Hematopoietic multipotent progenitor cell treated with erythropoietin and hydrocortisone succinate and interleukin-3 and kit ligand, for 4 days (in vitro differentiated cells): Measurements from ENCODE around the gene APBA1.

ENCODE experiments used
- DNase-seq: peaks from one replicate; pipeline ENCODE4 v3.0.0-alpha.2; 2015

The APBA1 gene

GRCh38 chr9:69671879-69672595 is at the start of gene APBA1:
Gene APBA1 (minus strand): TSS chr9:69672371.
- DNase-seq = peak; percentile 60

DNA sequence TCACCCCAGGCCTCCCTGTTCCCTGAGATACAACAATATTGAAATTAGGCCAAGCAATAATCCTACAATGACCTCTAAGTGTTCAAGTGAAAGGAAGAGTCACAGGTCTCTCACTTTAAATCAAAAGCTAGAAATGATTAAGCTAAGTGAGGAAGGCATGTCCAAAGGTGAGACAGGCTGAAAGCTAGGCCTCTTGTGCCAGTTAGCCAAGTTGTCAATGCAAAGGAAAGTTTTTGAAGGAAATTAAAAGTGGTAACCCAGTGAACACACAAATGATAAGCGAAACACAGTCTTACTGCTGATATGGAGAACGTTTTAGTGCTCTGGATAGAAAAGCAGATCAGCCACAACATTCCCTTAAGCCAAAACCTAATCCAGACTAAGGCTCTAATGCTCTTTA is 47.8 kb upstream of the APBA1 start:
- DNase-seq = no peak

DNA sequence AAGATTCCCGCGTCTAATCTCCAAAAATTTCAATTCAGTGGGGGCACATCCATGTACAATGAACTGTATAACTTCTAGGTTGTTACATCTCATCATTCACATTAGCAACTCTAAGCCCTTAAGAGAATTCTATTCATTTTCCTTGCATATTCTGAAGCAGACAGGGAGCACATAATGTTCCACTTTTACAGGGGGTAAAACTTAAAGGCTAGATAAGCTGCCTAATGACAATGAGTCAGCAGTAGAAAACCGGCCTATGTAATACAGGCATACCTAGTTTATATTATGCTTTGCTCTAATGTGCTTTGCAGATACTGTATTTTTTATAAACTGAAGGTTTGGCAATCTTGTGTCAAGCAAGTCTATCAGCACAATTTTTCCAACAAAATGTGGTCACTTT is 47.2 kb upstream of the APBA1 start:
- peak; percentile 59 for DNase-seq

GRCh38 chr9:69718218-69718617 is 46.0 kb upstream of the APBA1 start:
- no peak for DNase-seq

DNA sequence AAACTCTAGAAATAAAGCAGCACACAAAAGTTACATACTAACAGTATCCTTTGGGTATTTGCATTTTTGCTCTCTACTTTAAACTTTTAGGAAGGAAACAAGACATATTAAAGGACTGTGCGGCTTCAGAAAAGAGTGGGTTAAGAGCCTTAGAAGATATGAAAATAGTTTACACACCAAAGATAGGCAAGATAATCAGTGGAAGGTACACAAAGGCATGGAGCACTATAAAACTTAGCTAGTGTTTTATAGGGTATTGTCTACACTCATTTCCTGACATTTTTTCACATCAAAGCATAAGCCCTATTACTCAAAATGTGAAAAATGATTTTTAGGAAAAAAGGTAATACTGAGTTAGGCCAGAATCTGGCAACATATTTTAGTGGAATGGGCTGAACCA is 43.7 kb upstream of the APBA1 start:
- DNase-seq = no peak

- DNase-seq = no peak
Measured at GRCh38 chr9:69715096-69715495, 42.9 kb upstream of the APBA1 start.

GRCh38 chr9:69697475-69697874 is 25.3 kb upstream of the APBA1 start:
- no peak for DNase-seq

DNA sequence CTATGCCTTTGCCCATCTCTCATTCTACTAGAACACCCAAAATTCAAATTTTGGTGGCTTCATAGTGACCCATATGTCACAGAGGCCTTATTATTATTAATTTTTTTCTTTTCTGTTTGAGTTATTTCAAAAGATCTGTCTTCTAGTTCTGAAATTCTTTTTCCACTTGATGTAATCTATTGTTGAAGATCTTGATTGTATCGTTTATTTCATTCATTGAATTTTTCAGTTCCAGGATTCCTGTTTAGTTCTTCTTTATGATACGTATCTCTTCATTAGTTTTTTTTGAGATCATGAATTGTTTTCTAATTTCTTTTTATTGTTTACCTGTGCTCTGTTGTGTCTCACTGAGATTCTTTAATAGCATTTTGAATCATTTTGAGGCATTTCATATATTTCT is 24.6 kb upstream of the APBA1 start:
- DNase-seq = no peak

- DNase-seq = no peak
Measured at GRCh38 chr9:69689991-69690538, 17.9 kb upstream of the APBA1 start.

DNA sequence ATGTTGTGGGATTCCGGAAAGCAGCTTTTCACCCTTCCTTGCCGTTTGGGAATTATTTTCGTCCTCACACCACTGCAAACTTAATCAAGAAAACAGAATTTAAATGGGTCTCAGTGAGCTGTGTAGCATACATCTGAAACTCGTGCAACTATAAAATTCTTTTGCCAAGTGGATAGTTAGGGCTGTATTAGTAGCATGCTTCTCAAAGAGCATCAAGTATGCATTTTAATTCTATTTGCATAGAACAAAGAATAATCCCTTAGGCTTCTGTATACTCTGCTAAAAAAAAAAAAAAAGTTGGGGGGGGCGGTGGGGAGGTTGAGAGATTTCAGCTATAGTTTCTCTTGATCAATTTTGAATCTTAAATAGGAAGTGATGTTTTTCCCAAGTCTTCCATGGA is 11.8 kb upstream of the APBA1 start:
- no peak for DNase-seq

DNA sequence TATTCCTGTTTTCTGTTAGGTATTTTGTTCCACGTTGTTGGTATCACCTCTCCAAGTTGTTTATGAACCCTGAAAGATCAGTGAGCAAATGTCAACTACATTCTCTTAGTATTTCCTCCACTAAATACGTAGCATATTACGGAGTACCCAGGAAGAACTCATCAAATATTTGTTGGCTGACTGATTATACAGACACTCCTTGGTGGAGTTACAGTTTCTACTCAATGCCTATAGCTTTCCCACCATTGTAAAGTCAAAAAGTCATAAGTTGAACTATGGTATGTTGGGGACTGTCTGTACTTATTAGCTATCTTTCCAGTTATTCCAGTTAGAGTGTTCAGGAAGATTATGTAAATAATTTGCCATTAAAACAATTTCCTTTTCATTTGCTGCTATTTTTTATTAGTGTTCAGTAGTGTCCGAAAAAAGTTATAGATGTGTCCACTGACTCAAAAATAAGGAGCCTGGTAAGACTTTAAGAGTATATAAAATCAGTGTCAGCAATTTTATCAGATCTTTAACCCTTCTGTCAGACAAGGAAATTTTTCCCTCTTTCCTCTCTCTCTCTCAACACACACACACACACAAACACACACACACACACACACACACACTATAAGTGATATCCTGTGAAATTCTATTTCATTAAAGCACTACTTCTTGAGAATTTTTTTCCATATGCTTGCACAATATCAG is 6.8 kb upstream of the APBA1 start:
- no peak for DNase-seq

GRCh38 chr9:69677931-69678330 is 5.8 kb upstream of the APBA1 start:
- no peak for DNase-seq

- DNase-seq = no peak
Measured at GRCh38 chr9:69675563-69675962, 3.4 kb upstream of the APBA1 start.

DNA sequence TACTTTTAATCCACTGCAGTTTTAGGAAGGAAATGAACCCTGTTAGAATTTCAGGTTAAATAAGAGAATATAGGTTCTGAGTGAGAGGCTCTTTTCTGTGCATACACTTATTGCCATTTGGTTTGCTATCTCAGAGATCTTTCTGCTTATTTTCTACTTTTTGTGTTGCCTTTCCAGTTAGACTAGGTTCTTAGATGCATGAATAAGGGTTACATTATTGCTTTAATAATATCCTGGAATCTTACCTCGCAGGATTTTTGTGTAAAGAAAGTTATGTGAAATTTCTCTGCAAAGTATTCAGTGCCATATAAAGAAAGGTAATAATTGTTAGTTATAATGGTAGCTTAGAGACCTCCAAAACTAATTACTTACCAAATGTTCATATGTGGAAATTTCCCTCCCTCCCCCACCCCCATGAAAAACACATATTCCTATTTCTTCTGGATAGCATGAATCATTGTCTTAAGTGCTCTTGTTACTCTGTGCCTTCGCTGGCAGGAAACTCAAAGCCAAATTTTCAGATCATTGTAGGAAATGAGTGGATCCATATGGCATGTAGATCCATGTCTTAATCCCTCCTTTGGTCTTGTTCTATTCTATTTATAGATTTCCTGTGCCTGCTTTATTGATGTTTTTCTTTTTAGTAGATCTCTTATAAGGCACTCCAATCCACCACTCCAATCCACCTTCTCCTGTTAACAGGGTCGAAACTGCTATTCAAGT is 2.7 kb upstream of the APBA1 start:
- no peak for DNase-seq

GRCh38 chr9:69674112-69674685 is 2.0 kb upstream of the APBA1 start:
- DNase-seq = no peak

DNA sequence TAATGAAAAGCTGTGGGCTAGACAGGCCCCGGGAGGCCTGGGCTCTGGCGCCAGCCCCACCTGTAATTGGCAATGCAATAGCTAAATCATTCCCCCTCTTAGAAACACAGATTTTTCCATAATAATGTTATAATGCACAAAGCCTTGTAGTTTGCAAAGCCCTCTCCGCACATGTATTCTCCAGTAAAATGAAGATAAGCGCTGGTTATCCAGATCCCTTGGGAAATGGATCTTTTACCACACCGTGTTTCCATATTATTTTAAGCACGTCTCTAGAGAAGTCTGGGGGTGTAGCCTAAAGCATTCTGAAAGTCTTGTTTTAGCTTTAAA is 1.1 kb upstream of the APBA1 start:
- no peak for DNase-seq

GRCh38 chr9:69672596-69673310 is 582 bp upstream of the APBA1 start:
- DNase-seq = peak; percentile 91

- DNase-seq = no peak
Measured at GRCh38 chr9:69671311-69671878, 776 bp downstream of the APBA1 start.

DNA sequence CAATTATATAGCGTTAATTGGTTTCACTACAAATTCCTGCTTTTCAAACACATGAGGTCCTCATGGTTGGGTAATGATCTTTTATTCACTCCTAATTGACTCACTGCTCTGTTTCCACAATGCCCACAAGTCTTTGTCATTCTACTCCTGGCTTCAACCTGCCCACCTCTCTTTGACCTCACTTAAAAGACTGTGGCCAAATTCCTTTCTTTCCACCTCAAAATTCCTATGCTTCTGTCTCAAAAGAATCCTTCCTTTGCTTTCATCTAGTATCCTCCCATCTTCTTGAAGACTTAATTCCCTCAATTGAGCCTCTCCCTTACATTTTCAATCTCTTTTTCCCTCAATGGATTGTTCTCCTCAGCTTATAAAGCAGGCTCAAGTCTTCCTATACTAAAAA is 4.9 kb downstream of the APBA1 start:
- DNase-seq = no peak

GRCh38 chr9:69660304-69660703 is 11.9 kb downstream of the APBA1 start:
- DNase-seq = no peak

GRCh38 chr9:69658987-69659675 is 13.0 kb downstream of the APBA1 start:
- no peak for DNase-seq

DNA sequence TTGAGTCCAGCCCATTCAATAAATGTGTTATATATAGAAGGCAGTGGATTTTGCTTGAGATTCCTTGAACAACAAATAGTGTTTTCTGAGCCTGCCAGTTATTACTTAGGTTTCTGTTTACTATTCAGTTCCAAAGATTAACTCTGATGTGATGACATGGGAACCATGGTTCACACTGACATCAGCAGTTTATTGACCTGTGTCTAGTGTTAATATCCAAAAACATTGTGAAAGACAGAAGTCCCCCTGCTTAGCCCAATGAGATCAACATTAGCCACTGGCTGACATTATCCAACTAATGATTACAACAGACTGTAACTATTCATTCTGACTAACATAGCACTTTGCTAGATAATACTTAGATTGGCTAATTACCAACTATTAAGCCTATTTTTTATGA is 14.9 kb downstream of the APBA1 start:
- no peak for DNase-seq
